Astrocyte of the spinal cord (primary cell): ENCODE measurements around the gene KNL1.
A peak's percentile ranks its signal among the peaks of the same experiment; 100 is the strongest.

ENCODE experiments used
- DNase-seq: peaks from one replicate; pipeline ENCODE4 v3.0.0; 2011; ENCODE audit warnings: low read depth, low spot score
- H3K4me3 ChIP-seq: 2 replicates; pipeline ENCODE4 v1.5.1; 2011; ENCODE audit warnings: low read depth, mild to moderate bottlenecking, low read length, moderate library complexity
- CTCF ChIP-seq: IDR thresholded peaks from 2 replicates; pipeline ENCODE4 v1.5.1; 2012; ENCODE audit warnings: low read depth, mild to moderate bottlenecking, low read length, inconsistent platforms
- in situ Hi-C: cut with HindIII; loops from 2 replicates; pipeline ENCODE4 v1.10.0; 2017; ENCODE audit warnings: low sequenced_read_pairs

The KNL1 gene

DNA sequence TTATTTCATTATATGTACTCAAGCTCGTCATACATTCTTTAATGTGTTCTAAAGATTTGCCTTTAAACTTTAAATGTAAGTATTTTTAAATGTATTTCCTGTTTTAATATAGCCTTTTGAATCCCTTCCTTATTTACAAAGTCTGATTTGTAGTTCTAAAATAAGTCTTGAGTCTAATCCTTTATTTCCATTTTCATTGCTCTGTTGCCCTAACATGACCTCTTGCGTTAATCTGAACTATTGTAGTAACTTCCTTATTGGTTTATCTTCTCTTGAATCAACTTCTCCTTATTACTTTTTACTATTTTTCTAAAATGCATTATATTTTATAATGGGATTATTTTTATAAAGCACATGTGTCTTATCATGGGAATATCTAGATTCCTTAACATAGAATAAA lies 24.0 kb downstream of the KNL1 start:
- in situ Hi-C loops: no loop called here
- no peak for DNase-seq
- no peak overlapping the region for H3K4me3 ChIP-seq
- no peak for TF ChIP-seq CTCF

- DNase-seq: no peak
- in situ Hi-C loops: no loop called here
- H3K4me3 ChIP-seq: no peak overlapping the region
- no peak for TF ChIP-seq CTCF
These were observed 24.9 kb downstream of the KNL1 start for GRCh38 chr15:40618906-40619305.

DNA sequence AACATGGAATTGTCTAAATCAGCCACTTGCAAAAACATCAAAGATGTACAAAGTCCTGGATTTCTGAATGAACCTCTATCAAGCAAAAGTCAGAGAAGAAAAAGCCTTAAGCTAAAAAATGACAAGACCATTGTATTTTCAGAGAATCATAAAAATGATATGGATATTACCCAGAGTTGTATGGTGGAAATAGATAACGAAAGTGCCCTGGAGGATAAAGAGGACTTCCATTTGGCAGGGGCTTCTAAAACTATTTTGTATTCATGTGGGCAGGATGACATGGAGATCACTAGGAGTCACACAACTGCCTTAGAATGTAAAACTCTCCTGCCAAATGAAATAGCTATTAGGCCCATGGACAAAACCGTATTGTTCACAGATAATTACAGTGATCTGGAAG lies 29.3 kb downstream of the KNL1 start:
- no peak for DNase-seq
- H3K4me3 ChIP-seq: no peak overlapping the region
- TF ChIP-seq CTCF: no peak
- in situ Hi-C loops: no loop called here

- H3K4me3 ChIP-seq: no peak overlapping the region
- peak; percentile 36 for DNase-seq
- in situ Hi-C loops: no loop called here
- no peak for TF ChIP-seq CTCF
These were observed 36.3 kb downstream of the KNL1 start for GRCh38 chr15:40630313-40630712.

- no peak for DNase-seq
These were observed 39.1 kb downstream of the KNL1 start for GRCh38 chr15:40633178-40633577.

GRCh38 chr15:40637221-40637745 lies 43.2 kb downstream of the KNL1 start:
- H3K4me3 ChIP-seq: no peak overlapping the region
- DNase-seq: no peak
- in situ Hi-C loops: no loop called here
- TF ChIP-seq CTCF: no peak

More at GRCh38 chr15:40633178-40633577, 39.1 kb downstream of the KNL1 start:
- TF ChIP-seq CTCF: no peak
- no peak overlapping the region for H3K4me3 ChIP-seq
- in situ Hi-C loops: no loop called here

- DNase-seq: no peak
These were observed 45.6 kb downstream of the KNL1 start for GRCh38 chr15:40639677-40640076.

More at GRCh38 chr15:40639677-40640076, 45.6 kb downstream of the KNL1 start:
- H3K4me3 ChIP-seq: no peak overlapping the region
- TF ChIP-seq CTCF: no peak
- in situ Hi-C loops: no loop called here
